HG02571 (cell line): ENCODE measurements around the gene C17orf78.
"Not testable (repeated sequence)": the region's sequence is repeated elsewhere in the genome, so short reads cannot be mapped to it uniquely, and the experiment has no call there.

Experiments
- ATAC-seq: cut with Tn5 transposase; IDR thresholded peaks from one replicate; pipeline ENCODE4 v1.9.1; 2021; ENCODE audit warnings: mild to moderate bottlenecking, moderate library complexity; ENCODE audit not compliant: unreplicated experiment

Gene C17orf78

GRCh38 chr17:37375706-37376105, at the start of gene C17orf78:
Gene C17orf78, plus strand, starts transcription at chr17:37375985. Its CDS starts 108 bp downstream, at chr17:37376093.
- no peak for ATAC-seq

GRCh38 chr17:37327341-37328090, 48.3 kb upstream of the C17orf78 start:
- no peak for ATAC-seq

- ATAC-seq, result no peak
These were observed 36.9 kb upstream of the C17orf78 start for GRCh38 chr17:37338847-37339246.

GRCh38 chr17:37339321-37339720, 36.5 kb upstream of the C17orf78 start:
- ATAC-seq, result no peak

- no peak for ATAC-seq
These were observed 35.0 kb upstream of the C17orf78 start for GRCh38 chr17:37340804-37341203.

- no peak for ATAC-seq
These were observed 33.2 kb upstream of the C17orf78 start for GRCh38 chr17:37342589-37342988.

- no peak for ATAC-seq
These were observed 31.3 kb upstream of the C17orf78 start for GRCh38 chr17:37344519-37344918.

- ATAC-seq, result not testable (repeated sequence)
These were observed 28.9 kb upstream of the C17orf78 start for GRCh38 chr17:37346863-37347402.

GRCh38 chr17:37356796-37357569, 18.8 kb upstream of the C17orf78 start:
- not testable (repeated sequence) for ATAC-seq

- ATAC-seq, result peak; percentile 9
These were observed 17.5 kb upstream of the C17orf78 start for GRCh38 chr17:37358098-37358829.

GRCh38 chr17:37358830-37359681, 16.7 kb upstream of the C17orf78 start:
- peak; percentile 91 for ATAC-seq

GRCh38 chr17:37359682-37360188, 16.1 kb upstream of the C17orf78 start:
- ATAC-seq, result no peak

- ATAC-seq, result no peak
These were observed 15.2 kb upstream of the C17orf78 start for GRCh38 chr17:37360632-37361031.

- ATAC-seq, result no peak
These were observed 14.2 kb upstream of the C17orf78 start for GRCh38 chr17:37361543-37361942.

GRCh38 chr17:37365589-37365988, 10.2 kb upstream of the C17orf78 start:
- ATAC-seq, result no peak

GRCh38 chr17:37368577-37368976, 7.2 kb upstream of the C17orf78 start:
- ATAC-seq, result no peak

GRCh38 chr17:37373530-37374159, 2.1 kb upstream of the C17orf78 start:
- ATAC-seq, result peak; percentile 65

- ATAC-seq, result no peak
These were observed 6.3 kb downstream of the C17orf78 start for GRCh38 chr17:37382056-37382455.

- no peak for ATAC-seq
These were observed 8.9 kb downstream of the C17orf78 start for GRCh38 chr17:37384560-37385149.
